Calu3 (cell line): Measurements from ENCODE around the gene SLC8A3. TPM values are rescaled to one million over a fixed set of nuclear protein-coding genes. Genes with fewer than 3 reads are reported as not detected.

Source experiments
- BruUV-seq: library from RNA; stranded (reverse); fragments of 400-500 nt; replicated peaks from 2 replicates; lab custom pipeline; 2021; lab: Mats Ljungman, UMichigan
- CTCF ChIA-PET: fragments of 300-600 bp; sonication (Branson Sonifier 250); formaldehyde crosslinking; loops from one replicate; lab custom pipeline; 2022; ENCODE audit warnings: antibody characterized with exemption; lab: Charles Lee
- DNase-seq: peaks from one replicate; pipeline ENCODE4 v3.0.0; 2022
- H3K27ac Mint-ChIP-seq: one replicate; pipeline ENCODE4 v1.8.0; 2022; ENCODE audit warnings: mixed read lengths; ENCODE audit not compliant: unreplicated experiment
- H3K27me3 Mint-ChIP-seq: one replicate; pipeline ENCODE4 v1.8.0; 2022; ENCODE audit warnings: mixed read lengths; ENCODE audit not compliant: unreplicated experiment
- H3K36me3 Mint-ChIP-seq: one replicate; pipeline ENCODE4 v1.8.0; 2022; ENCODE audit warnings: mild to moderate bottlenecking, moderate library complexity, mixed read lengths; ENCODE audit not compliant: insufficient read depth, unreplicated experiment
- H3K4me1 Mint-ChIP-seq: one replicate; pipeline ENCODE4 v1.8.0; 2022; ENCODE audit warnings: mild to moderate bottlenecking, low read depth, mixed read lengths; ENCODE audit not compliant: unreplicated experiment
- H3K4me3 Mint-ChIP-seq: one replicate; pipeline ENCODE4 v1.8.0; 2022; ENCODE audit warnings: mild to moderate bottlenecking, low read depth, moderate library complexity, mixed read lengths; ENCODE audit not compliant: unreplicated experiment
- H3K9me3 Mint-ChIP-seq: one replicate; pipeline ENCODE4 v1.8.0; 2022; ENCODE audit warnings: low read depth, mixed read lengths; ENCODE audit not compliant: unreplicated experiment
- CTCF ChIP-seq: fragments of 200-600 bp; IDR thresholded peaks from one replicate; pipeline ENCODE4 v1.8.0; 2022; ENCODE audit warnings: antibody characterized with exemption; ENCODE audit not compliant: unreplicated experiment
- intact Hi-C: fragments of 100-400 bp; cut with micrococcal nuclease; formaldehyde crosslinking; loops from one replicate; pipeline ENCODE4 v1.10.0; 2022; ENCODE audit not compliant: unreplicated experiment
- total RNA-seq: library from RNA; stranded (reverse); gene quantifications from 2 replicates; pipeline ENCODE4 v1.2.3, GENCODE V29; 2022

The SLC8A3 gene
- total RNA-seq, 1 experiment from 2014 or later: not detected

- intact Hi-C loops: no loop called here
Observed at GRCh38 chr14:70033116-70033515, 155.6 kb downstream of the SLC8A3 start.

GRCh38 chr14:70032447-70032846 is 156.3 kb downstream of the SLC8A3 start:
- CTCF ChIA-PET: no interaction called here
- Mint-ChIP-seq H3K4me1 (no peaks in the 10 kb centered on the region), H3K27me3 (no peaks in the 10 kb centered on the region), H3K9me3 (no peaks in the 10 kb centered on the region), H3K27ac (no peak overlapping the region), H3K36me3 (no peaks in the 10 kb centered on the region), H3K4me3 (no peak overlapping the region)
- TF ChIP-seq CTCF: no peak
- intact Hi-C loops: loop anchor here (1.0 kb wide), 1 partner anchor 157 kb away; no protein-coding TSS in a partner anchor
- DNase-seq: no peak
- BruUV-seq: no TSS peak

More at GRCh38 chr14:70033116-70033515, 155.6 kb downstream of the SLC8A3 start:
- no peak for TF ChIP-seq CTCF
- no peak overlapping the region for H3K27ac Mint-ChIP-seq
- no peak overlapping the region for H3K4me3 Mint-ChIP-seq
- no peaks in the 10 kb centered on the region for H3K36me3 Mint-ChIP-seq
- CTCF ChIA-PET: no interaction called here
- no peaks in the 10 kb centered on the region for H3K4me1 Mint-ChIP-seq
- no peak for DNase-seq
- BruUV-seq: no TSS peak
- H3K27me3 Mint-ChIP-seq: peaks cover under 1% of the 10 kb centered on the region
- no peaks in the 10 kb centered on the region for H3K9me3 Mint-ChIP-seq

- Mint-ChIP-seq H3K27ac (no peak overlapping the region), H3K27me3 (no peaks in the 10 kb centered on the region), H3K9me3 (no peaks in the 10 kb centered on the region), H3K36me3 (no peaks in the 10 kb centered on the region), H3K4me1 (no peaks in the 10 kb centered on the region), H3K4me3 (no peak overlapping the region)
- TF ChIP-seq CTCF: no peak
- intact Hi-C loops: loop anchor here (1.0 kb wide), 1 partner anchor 157 kb away; no protein-coding TSS in a partner anchor
- no peak for DNase-seq
- BruUV-seq: no TSS peak
- CTCF ChIA-PET: no interaction called here
Observed at GRCh38 chr14:70032016-70032415, 156.7 kb downstream of the SLC8A3 start.

- Mint-ChIP-seq H3K27ac (no peak overlapping the region), H3K27me3 (no peaks in the 10 kb centered on the region), H3K4me3 (no peak overlapping the region), H3K36me3 (no peaks in the 10 kb centered on the region), H3K4me1 (no peaks in the 10 kb centered on the region), H3K9me3 (no peaks in the 10 kb centered on the region)
- intact Hi-C loops: loop anchor here (2.0 to 5.0 kb wide), 2 partner anchors 153 to 297 kb away; no protein-coding TSS in a partner anchor
- BruUV-seq: no TSS peak
- TF ChIP-seq CTCF: no peak
- no peak for DNase-seq
- CTCF ChIA-PET: interaction anchor here (2.7 kb wide), 1 partner anchor 211 kb away, joined by 42 read pairs; no protein-coding TSS in a partner anchor
Observed at GRCh38 chr14:70029296-70030132, 159.2 kb downstream of the SLC8A3 start.
